ENCODE measurements around the gene HERC6. TPM values are rescaled to one million over a fixed set of nuclear protein-coding genes. Genes with fewer than 3 reads are reported as not detected.

HERC6 gene
- total RNA-seq, 1 experiment from 2014 or later = 2.4 TPM

DNA sequence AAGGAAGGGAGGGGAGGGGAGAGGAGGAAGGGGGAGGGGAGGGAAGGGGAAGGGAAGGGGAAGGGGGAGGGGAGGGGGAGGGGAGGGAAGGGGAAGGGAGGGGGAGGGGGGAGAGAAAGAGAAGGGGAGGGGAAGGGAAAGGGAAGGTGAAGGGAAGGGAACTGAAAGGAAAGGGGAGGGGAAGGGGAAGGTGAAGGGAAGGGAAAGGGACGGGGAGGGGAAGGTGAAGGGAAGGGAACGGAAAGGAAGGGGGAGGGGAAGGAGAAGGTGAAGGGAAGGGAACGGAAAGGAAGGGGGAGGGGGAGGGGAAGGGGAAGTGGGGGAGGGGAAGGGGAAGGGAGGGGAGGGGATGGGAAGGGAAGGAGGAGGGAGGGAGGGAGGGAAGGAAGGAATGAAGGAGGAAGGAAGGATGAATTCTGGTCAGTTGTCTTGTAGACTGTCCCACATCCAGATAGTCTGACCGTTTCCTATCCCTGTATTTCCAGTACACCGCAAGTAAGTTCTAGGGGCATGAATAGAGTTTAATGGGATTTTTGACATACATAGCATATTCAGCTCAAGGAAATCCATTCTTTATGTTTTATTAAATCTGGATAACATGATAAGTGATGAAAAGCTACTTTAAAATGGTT is 98.7 kb downstream of the HERC6 start:
- TF ChIP-seq, protein P1, sequence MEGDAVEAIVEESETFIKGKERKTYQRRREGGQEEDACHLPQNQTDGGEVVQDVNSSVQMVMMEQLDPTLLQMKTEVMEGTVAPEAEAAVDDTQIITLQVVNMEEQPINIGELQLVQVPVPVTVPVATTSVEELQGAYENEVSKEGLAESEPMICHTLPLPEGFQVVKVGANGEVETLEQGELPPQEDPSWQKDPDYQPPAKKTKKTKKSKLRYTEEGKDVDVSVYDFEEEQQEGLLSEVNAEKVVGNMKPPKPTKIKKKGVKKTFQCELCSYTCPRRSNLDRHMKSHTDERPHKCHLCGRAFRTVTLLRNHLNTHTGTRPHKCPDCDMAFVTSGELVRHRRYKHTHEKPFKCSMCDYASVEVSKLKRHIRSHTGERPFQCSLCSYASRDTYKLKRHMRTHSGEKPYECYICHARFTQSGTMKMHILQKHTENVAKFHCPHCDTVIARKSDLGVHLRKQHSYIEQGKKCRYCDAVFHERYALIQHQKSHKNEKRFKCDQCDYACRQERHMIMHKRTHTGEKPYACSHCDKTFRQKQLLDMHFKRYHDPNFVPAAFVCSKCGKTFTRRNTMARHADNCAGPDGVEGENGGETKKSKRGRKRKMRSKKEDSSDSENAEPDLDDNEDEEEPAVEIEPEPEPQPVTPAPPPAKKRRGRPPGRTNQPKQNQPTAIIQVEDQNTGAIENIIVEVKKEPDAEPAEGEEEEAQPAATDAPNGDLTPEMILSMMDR (IDR thresholded peaks at IDR 0.05; ENCODE audit: unreplicated experiment) = no peak
- Mint-ChIP-seq H3K27ac (ENCODE audit: low read depth, unreplicated experiment) (no peak overlapping the region), H3K27me3 (ENCODE audit: insufficient read depth, unreplicated experiment) (peaks cover 12% of the 10 kb centered on the region), H3K36me3 (ENCODE audit: insufficient read depth, unreplicated experiment) (no peaks in the 10 kb centered on the region), H3K4me1 (ENCODE audit: insufficient read depth, unreplicated experiment) (peaks cover 6% of the 10 kb centered on the region), H3K4me3 (ENCODE audit: unreplicated experiment) (no peak overlapping the region), H3K9me3 (ENCODE audit: unreplicated experiment) (no peaks in the 10 kb centered on the region)
- intact Hi-C loops (cut with micrococcal nuclease) = no loop called here
- no TSS peak for BruUV-seq (replicated peaks)
- CTCF ChIA-PET = interaction anchor here (0.7 kb wide), 1 partner anchor 99 kb away, joined by 3 read pairs; the partner anchor contains the start of gene HERC6
- POLR2A ChIA-PET = interaction anchor here (1.3 kb wide), 1 partner anchor 10 kb away, joined by 4 read pairs; no protein-coding TSS in a partner anchor
- no peak for DNase-seq (ENCODE audit: unreplicated experiment)

DNA sequence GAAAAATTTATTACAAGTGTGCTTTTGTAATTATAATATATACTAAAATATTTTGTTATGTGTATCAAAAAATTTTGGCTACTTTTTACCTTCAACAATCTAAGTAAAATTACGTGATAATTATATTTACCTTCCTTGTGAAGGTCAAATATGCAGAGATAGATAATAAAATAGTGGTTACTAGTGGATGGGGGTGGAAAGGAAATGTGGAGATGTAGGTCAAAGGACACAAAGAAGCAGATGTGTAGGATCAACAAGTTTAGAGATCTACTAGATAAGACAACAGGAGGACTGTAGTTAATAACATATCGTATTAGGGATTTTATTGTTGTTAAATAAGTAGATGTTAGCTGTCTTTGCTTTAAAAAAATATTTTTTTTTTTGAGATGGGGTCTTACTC is 99.6 kb downstream of the HERC6 start:
- ChIA-PET CTCF (interaction anchor here (0.6 kb wide), 1 partner anchor 12 kb away, joined by 3 read pairs; no protein-coding TSS in a partner anchor), POLR2A (interaction anchor here (1.3 kb wide), 1 partner anchor 10 kb away, joined by 4 read pairs; no protein-coding TSS in a partner anchor)
- H3K4me1 Mint-ChIP-seq (ENCODE audit: insufficient read depth, unreplicated experiment) = peaks cover 3% of the 10 kb centered on the region
- no peak overlapping the region for H3K4me3 Mint-ChIP-seq (ENCODE audit: unreplicated experiment)
- no peaks in the 10 kb centered on the region for H3K9me3 Mint-ChIP-seq (ENCODE audit: unreplicated experiment)
- BruUV-seq (replicated peaks) = no TSS peak
- peaks cover 6% of the 10 kb centered on the region for H3K27me3 Mint-ChIP-seq (ENCODE audit: insufficient read depth, unreplicated experiment)
- no peak overlapping the region for H3K27ac Mint-ChIP-seq (ENCODE audit: low read depth, unreplicated experiment)
- no peaks in the 10 kb centered on the region for H3K36me3 Mint-ChIP-seq (ENCODE audit: insufficient read depth, unreplicated experiment)
- TF ChIP-seq, protein P1 (IDR thresholded peaks at IDR 0.05; ENCODE audit: unreplicated experiment) = no peak
- DNase-seq (ENCODE audit: unreplicated experiment) = no peak
- intact Hi-C loops (cut with micrococcal nuclease) = no loop called here

DNA sequence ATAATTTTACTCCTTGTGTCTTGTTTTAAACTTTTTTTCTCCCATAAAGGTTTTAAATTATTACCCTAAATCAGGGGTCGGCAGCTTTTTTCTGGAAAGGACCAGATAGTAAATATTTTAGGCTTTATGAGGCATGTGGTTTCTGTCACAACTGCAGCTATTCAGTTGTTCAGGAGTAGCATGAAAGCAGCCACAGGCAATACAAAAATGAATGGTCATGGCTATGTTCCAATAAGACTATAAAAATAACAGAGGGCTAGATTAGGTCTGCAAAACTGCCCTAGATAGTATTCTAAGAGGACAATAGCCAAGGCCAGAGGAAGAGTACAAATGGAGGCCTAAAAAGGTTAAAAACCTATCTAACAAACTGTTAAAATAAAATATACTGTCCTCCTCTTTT is 102.9 kb downstream of the HERC6 start:
- Mint-ChIP-seq H3K27me3 (ENCODE audit: insufficient read depth, unreplicated experiment) (no peaks in the 10 kb centered on the region), H3K4me1 (ENCODE audit: insufficient read depth, unreplicated experiment) (no peaks in the 10 kb centered on the region), H3K4me3 (ENCODE audit: unreplicated experiment) (no peak overlapping the region), H3K27ac (ENCODE audit: low read depth, unreplicated experiment) (no peak overlapping the region), H3K9me3 (ENCODE audit: unreplicated experiment) (no peaks in the 10 kb centered on the region), H3K36me3 (ENCODE audit: insufficient read depth, unreplicated experiment) (no peaks in the 10 kb centered on the region)
- TF ChIP-seq, protein P1 (IDR thresholded peaks at IDR 0.05; ENCODE audit: unreplicated experiment) = no peak
- no peak for DNase-seq (ENCODE audit: unreplicated experiment)
- POLR2A ChIA-PET = no interaction called here
- CTCF ChIA-PET = interaction anchor here (0.6 to 1.0 kb wide), 3 partner anchors 23 to 71 kb away, joined by 3 read pairs; partner anchors contain the start of gene HERC5
- BruUV-seq (replicated peaks) = no TSS peak
- intact Hi-C loops (cut with micrococcal nuclease) = no loop called here

DNA sequence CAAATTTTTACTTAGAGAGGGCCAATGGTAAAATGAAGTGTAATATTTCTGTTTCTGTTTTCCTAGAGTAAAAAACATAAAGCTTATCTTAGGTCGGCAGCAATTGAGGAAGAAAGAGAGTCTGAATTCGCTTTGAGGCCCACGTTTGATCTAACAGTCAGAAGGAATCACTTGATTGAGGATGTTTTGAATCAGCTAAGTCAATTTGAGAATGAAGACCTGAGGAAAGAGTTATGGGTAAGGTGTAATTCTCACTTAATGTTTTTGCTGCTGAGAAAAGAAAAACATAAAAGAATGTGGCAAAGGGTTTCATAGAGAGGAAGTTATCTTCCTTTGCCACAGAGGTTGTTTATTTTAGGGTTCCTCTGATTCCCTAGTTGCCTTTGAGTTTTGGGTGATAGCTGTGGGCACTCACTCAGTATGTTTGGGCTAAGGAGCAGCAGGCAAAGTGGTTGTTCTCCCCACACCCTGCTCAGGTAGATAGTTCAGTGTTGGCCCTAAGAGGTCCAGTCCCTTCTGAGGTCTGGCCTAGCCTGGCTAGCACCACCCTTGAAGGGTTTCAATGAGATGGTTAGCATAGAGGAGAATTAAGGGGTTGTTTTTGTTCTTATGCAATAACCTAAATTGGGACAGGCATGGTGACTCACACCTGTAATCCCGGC is 110.6 kb downstream of the HERC6 start:
- Mint-ChIP-seq H3K4me1 (ENCODE audit: insufficient read depth, unreplicated experiment) (no peaks in the 10 kb centered on the region), H3K9me3 (ENCODE audit: unreplicated experiment) (no peaks in the 10 kb centered on the region), H3K27me3 (ENCODE audit: insufficient read depth, unreplicated experiment) (no peaks in the 10 kb centered on the region), H3K4me3 (ENCODE audit: unreplicated experiment) (no peak overlapping the region), H3K27ac (ENCODE audit: low read depth, unreplicated experiment) (no peak overlapping the region), H3K36me3 (ENCODE audit: insufficient read depth, unreplicated experiment) (no peaks in the 10 kb centered on the region)
- BruUV-seq (replicated peaks) = no TSS peak
- TF ChIP-seq, protein P1 (IDR thresholded peaks at IDR 0.05; ENCODE audit: unreplicated experiment) = no peak
- intact Hi-C loops (cut with micrococcal nuclease) = no loop called here
- peak; percentile 3 for DNase-seq (ENCODE audit: unreplicated experiment)
- CTCF ChIA-PET = interaction anchor here (1.3 kb wide), 1 partner anchor 33 kb away, joined by 6 read pairs; the partner anchor contains the start of gene HERC5
- POLR2A ChIA-PET = no interaction called here

Measured in MCF 10A (cell line).